HCT116 (cell line): ENCODE data around the gene NEK8.

ENCODE experiments used
- CEBPB ChIP-seq: IDR thresholded peaks from 2 replicates; pipeline ENCODE4 v1.6.1; 2012; ENCODE audit warnings: low read depth
- POLR2AphosphoS5 ChIP-seq: IDR thresholded peaks from 2 replicates; pipeline ENCODE4 v1.6.1; 2011; ENCODE audit warnings: mild to moderate bottlenecking, low read depth, low read length, moderate library complexity
- TF ChIP-seq, protein P1 (sequence below), 3 experiments: fragments of 200-600 bp in 1 of 3; sonication (generic) in 1 of 3; IDR thresholded peaks in 2 of 3; conservative IDR thresholded peaks in 1 of 3; 2 replicates each; pipeline ENCODE4 v1.5.1; 2012 to 2017; ENCODE audit warnings: low read depth in 2 of 3, low read length in 2 of 3, antibody characterized with exemption in 1 of 3, borderline replicate concordance in 1 of 3, control low read depth in 1 of 3, mild to moderate bottlenecking in 1 of 3, mixed read lengths in 1 of 3, mixed run types in 1 of 3, moderate library complexity in 1 of 3; ENCODE audit not compliant: insufficient read depth in 1 of 3

DNA sequence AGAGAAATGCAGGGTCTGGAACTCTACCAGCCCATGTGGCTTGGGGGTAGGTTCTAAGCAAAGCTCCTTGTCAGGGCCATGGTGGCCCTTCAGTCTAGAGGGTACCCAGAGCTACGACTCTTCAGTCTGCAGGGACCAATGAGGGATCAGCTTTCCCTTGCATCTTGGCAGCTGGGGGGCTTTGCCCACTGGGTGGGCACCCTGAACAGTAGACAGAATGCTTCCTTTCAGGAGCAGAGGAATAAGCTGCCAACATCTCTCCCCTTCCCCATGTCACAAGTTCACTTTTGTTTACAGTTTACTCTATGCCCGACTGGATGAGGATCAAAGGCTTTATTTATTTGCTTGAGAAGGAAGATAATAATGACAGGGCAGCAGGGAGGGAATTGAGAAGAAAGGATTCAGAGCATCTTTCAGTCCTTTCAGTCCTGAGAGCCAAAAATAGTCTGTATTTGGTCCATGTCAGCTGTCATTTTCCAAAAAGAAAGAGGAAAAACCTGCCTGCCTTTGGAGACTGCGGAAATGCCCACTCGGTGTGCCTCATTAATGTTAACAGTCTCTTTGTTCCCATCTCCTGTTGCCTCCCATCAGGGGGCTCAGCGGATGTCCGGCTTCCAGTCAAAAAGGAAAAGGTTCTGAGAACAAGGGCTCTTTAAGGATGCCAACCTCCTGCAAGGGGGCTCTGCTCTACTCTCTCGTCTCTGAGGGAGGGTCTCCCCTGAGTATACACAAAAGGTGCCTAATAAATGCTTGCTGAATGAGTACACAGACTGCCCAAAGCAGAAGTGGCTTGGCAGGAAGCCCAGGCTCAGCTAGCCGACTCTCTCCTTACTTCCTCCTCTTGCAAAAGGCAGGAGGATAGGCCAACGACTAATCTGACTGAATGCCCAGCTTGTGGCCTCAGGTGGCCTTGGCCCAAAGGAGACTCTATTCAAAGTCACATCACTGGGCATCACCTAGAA, 32.3 kb downstream of the NEK8 start:
- TF ChIP-seq CEBPB (no peak), POLR2AphosphoS5 (no peak)
- TF ChIP-seq, protein P1, sequence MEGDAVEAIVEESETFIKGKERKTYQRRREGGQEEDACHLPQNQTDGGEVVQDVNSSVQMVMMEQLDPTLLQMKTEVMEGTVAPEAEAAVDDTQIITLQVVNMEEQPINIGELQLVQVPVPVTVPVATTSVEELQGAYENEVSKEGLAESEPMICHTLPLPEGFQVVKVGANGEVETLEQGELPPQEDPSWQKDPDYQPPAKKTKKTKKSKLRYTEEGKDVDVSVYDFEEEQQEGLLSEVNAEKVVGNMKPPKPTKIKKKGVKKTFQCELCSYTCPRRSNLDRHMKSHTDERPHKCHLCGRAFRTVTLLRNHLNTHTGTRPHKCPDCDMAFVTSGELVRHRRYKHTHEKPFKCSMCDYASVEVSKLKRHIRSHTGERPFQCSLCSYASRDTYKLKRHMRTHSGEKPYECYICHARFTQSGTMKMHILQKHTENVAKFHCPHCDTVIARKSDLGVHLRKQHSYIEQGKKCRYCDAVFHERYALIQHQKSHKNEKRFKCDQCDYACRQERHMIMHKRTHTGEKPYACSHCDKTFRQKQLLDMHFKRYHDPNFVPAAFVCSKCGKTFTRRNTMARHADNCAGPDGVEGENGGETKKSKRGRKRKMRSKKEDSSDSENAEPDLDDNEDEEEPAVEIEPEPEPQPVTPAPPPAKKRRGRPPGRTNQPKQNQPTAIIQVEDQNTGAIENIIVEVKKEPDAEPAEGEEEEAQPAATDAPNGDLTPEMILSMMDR (IDR thresholded peaks at IDR 0.05 in 2 of 3, conservative IDR thresholded peaks at IDR 0.05 in 1 of 3; ENCODE audit: borderline replicate concordance in 1 of 3, insufficient read depth in 1 of 3, low read depth in 2 of 3, low read length in 2 of 3) = no peak
